HEK293 (cell line): ENCODE data around the gene C9orf153.

Experiments
- EGR2 ChIP-seq: fragments of 450-650 bp; formaldehyde crosslinking; IDR thresholded peaks from 2 replicates; pipeline ENCODE4 v1.5.1; 2016; ENCODE audit warnings: low read depth, missing biosample characterization, missing genetic modification characterization
- GLIS1 ChIP-seq: fragments of 450-650 bp; formaldehyde crosslinking; IDR thresholded peaks from 2 replicates; pipeline ENCODE4 v1.5.1; 2016; ENCODE audit warnings: missing biosample characterization, missing genetic modification characterization
- GLIS2 ChIP-seq: fragments of 450-650 bp; formaldehyde crosslinking; IDR thresholded peaks from 2 replicates; pipeline ENCODE4 v1.5.1; 2016; ENCODE audit warnings: missing biosample characterization, missing genetic modification characterization
- HOXA7 ChIP-seq: sonication (generic); formaldehyde crosslinking; IDR thresholded peaks from 2 replicates; pipeline ENCODE4 v1.8.1; 2022; ENCODE audit warnings: missing genetic modification reagents, borderline replicate concordance
- KLF16 ChIP-seq: fragments of 450-650 bp; formaldehyde crosslinking; IDR thresholded peaks from 2 replicates; pipeline ENCODE4 v1.5.1; 2017; ENCODE audit warnings: missing biosample characterization, missing genetic modification characterization
- MEIS1 ChIP-seq: sonication (generic); formaldehyde crosslinking; IDR thresholded peaks from 2 replicates; pipeline ENCODE4 v1.8.1; 2022; ENCODE audit warnings: missing genetic modification reagents, mild to moderate bottlenecking, borderline replicate concordance
- MZF1 ChIP-seq: fragments of 450-650 bp; formaldehyde crosslinking; IDR thresholded peaks from 2 replicates; pipeline ENCODE4 v1.5.1; 2017; ENCODE audit warnings: missing biosample characterization, missing genetic modification characterization, borderline replicate concordance
- OSR2 ChIP-seq: fragments of 450-650 bp; formaldehyde crosslinking; IDR thresholded peaks from 2 replicates; pipeline ENCODE4 v1.5.1; 2016; ENCODE audit warnings: missing biosample characterization, missing genetic modification characterization
- OVOL3 ChIP-seq: fragments of 450-650 bp; formaldehyde crosslinking; IDR thresholded peaks from 2 replicates; pipeline ENCODE4 v1.5.1; 2016; ENCODE audit warnings: missing biosample characterization, missing genetic modification characterization
- PRDM1 ChIP-seq: fragments of 450-650 bp; formaldehyde crosslinking; IDR thresholded peaks from 2 replicates; pipeline ENCODE4; 2016; ENCODE audit warnings: missing biosample characterization, missing genetic modification characterization
- SP3 ChIP-seq: fragments of 450-650 bp; formaldehyde crosslinking; IDR thresholded peaks from 2 replicates; pipeline ENCODE4 v1.5.1; 2016; ENCODE audit warnings: missing biosample characterization, missing genetic modification characterization
- SP7 ChIP-seq: fragments of 450-650 bp; formaldehyde crosslinking; IDR thresholded peaks from 2 replicates; pipeline ENCODE4 v1.5.1; 2016; ENCODE audit warnings: missing biosample characterization, missing genetic modification characterization
- ZBTB17 ChIP-seq: fragments of 450-650 bp; formaldehyde crosslinking; IDR thresholded peaks from 2 replicates; pipeline ENCODE4 v1.5.1; 2016; ENCODE audit warnings: missing biosample characterization, missing genetic modification characterization
- ZBTB48 ChIP-seq: fragments of 450-650 bp; formaldehyde crosslinking; IDR thresholded peaks from 2 replicates; pipeline ENCODE4 v1.5.1; 2016; ENCODE audit warnings: missing biosample characterization, missing genetic modification characterization
- ZIC2 ChIP-seq: fragments of 450-650 bp; formaldehyde crosslinking; IDR thresholded peaks from 2 replicates; pipeline ENCODE4 v1.5.1; 2016; ENCODE audit warnings: missing biosample characterization, missing genetic modification characterization
- ZNF2 ChIP-seq: fragments of 450-650 bp; formaldehyde crosslinking; IDR thresholded peaks from 2 replicates; pipeline ENCODE4 v1.5.1; 2016; ENCODE audit warnings: missing biosample characterization, missing genetic modification characterization
- ZNF239 ChIP-seq: fragments of 450-650 bp; formaldehyde crosslinking; IDR thresholded peaks from 2 replicates; pipeline ENCODE4 v1.5.1; 2016; ENCODE audit warnings: missing biosample characterization, missing genetic modification characterization
- ZNF248 ChIP-seq: fragments of 450-650 bp; formaldehyde crosslinking; IDR thresholded peaks from 2 replicates; pipeline ENCODE4 v1.5.1; 2017; ENCODE audit warnings: missing biosample characterization, missing genetic modification characterization
- ZNF274 ChIP-seq, 2 experiments: fragments of 200-500 bp in 1 of 2; fragments of 450-650 bp in 1 of 2; sonication (Bioruptor generic) in 1 of 2; formaldehyde crosslinking in 1 of 2; IDR thresholded peaks; 2 replicates each; pipeline versions ENCODE4 v1.5.1 to v1.6.1; 2014 to 2016; ENCODE audit warnings: borderline replicate concordance in 1 of 2, inconsistent platforms in 1 of 2, low read length in 1 of 2, missing biosample characterization in 1 of 2, missing genetic modification characterization in 1 of 2
- ZNF335 ChIP-seq: fragments of 450-650 bp; formaldehyde crosslinking; conservative IDR thresholded peaks from 2 replicates; pipeline ENCODE4 v1.5.1; 2016; ENCODE audit warnings: missing biosample characterization, missing genetic modification characterization
- ZNF350 ChIP-seq: fragments of 450-650 bp; formaldehyde crosslinking; IDR thresholded peaks from 2 replicates; pipeline ENCODE4 v1.5.0; 2017; ENCODE audit warnings: missing biosample characterization, mild to moderate bottlenecking, missing genetic modification characterization
- ZNF354C ChIP-seq: fragments of 450-650 bp; formaldehyde crosslinking; IDR thresholded peaks from 2 replicates; pipeline ENCODE4 v1.5.1; 2016; ENCODE audit warnings: missing biosample characterization, missing genetic modification characterization, low read depth, borderline replicate concordance
- ZNF398 ChIP-seq: fragments of 450-650 bp; formaldehyde crosslinking; IDR thresholded peaks from 2 replicates; pipeline ENCODE4 v1.5.1; 2017; ENCODE audit warnings: missing biosample characterization, missing genetic modification characterization
- ZNF404 ChIP-seq: fragments of 450-650 bp; formaldehyde crosslinking; IDR thresholded peaks from 2 replicates; pipeline ENCODE4 v1.5.1; 2017; ENCODE audit warnings: missing biosample characterization, missing genetic modification characterization
- ZNF416 ChIP-seq: fragments of 450-650 bp; formaldehyde crosslinking; IDR thresholded peaks from 2 replicates; pipeline ENCODE4 v1.5.1; 2016; ENCODE audit warnings: missing biosample characterization, missing genetic modification characterization
- ZNF561 ChIP-seq: fragments of 450-650 bp; IDR thresholded peaks from 2 replicates; pipeline ENCODE4 v1.5.1; 2018; ENCODE audit warnings: missing biosample characterization, missing genetic modification characterization, borderline replicate concordance
- ZNF600 ChIP-seq: fragments of 450-650 bp; formaldehyde crosslinking; IDR thresholded peaks from 2 replicates; pipeline ENCODE4 v1.5.1; 2016; ENCODE audit warnings: missing biosample characterization, missing genetic modification characterization
- ZNF776 ChIP-seq: fragments of 450-650 bp; formaldehyde crosslinking; IDR thresholded peaks from 2 replicates; pipeline ENCODE4 v1.5.0; 2017; ENCODE audit warnings: missing biosample characterization, missing genetic modification characterization, borderline replicate concordance
- ZSCAN5A ChIP-seq: fragments of 450-650 bp; formaldehyde crosslinking; IDR thresholded peaks from 2 replicates; pipeline ENCODE4 v1.5.1; 2016; ENCODE audit warnings: missing biosample characterization, missing genetic modification characterization
- ZXDB ChIP-seq: fragments of 450-650 bp; formaldehyde crosslinking; IDR thresholded peaks from 2 replicates; pipeline ENCODE4 v1.5.1; 2016; ENCODE audit warnings: missing biosample characterization, missing genetic modification characterization
- TF ChIP-seq, protein P1 (sequence below): fragments of 450-650 bp; formaldehyde crosslinking; IDR thresholded peaks from 2 replicates; pipeline ENCODE4 v1.5.1; 2016; ENCODE audit warnings: missing biosample characterization, missing genetic modification characterization
- TF ChIP-seq, protein P2 (sequence below): fragments of 450-650 bp; formaldehyde crosslinking; IDR thresholded peaks from 2 replicates; pipeline ENCODE4 v1.5.1; 2016; ENCODE audit warnings: missing biosample characterization, missing genetic modification characterization

Gene C9orf153

GRCh38 chr9:86281593-86282076 is 22.2 kb upstream of the C9orf153 start (continued):
- TF ChIP-seq SP3 (tag by site-specific recombination) = no peak
- TF ChIP-seq ZIC2 (tag by site-specific recombination) = peak; percentile 74
- TF ChIP-seq ZNF239 (tag by site-specific recombination) = no peak
- TF ChIP-seq PRDM1 (tag by site-specific recombination) = no peak; the same call in 1 of the 2 replicates
- no peak for TF ChIP-seq ZNF2 (tag by site-specific recombination)
- no peak for TF ChIP-seq OVOL3
- TF ChIP-seq ZNF350 (tag by site-specific recombination) = no peak
- peak; percentile 91; the same call in 1 of the 2 replicates for TF ChIP-seq ZXDB
- 0 out of 2 replicates have a peak, but pooled peaks have one; percentile 67 for TF ChIP-seq ZBTB48 (tag by site-specific recombination)
- peak; percentile 92 for TF ChIP-seq ZBTB17 (tag by site-specific recombination)
- no peak for TF ChIP-seq ZNF776 (tag by site-specific recombination)
- no peak for TF ChIP-seq ZNF416
- no peak for TF ChIP-seq ZNF248 (tag by site-specific recombination)
- no peak for TF ChIP-seq ZNF404 (tag by site-specific recombination)
- no peak for TF ChIP-seq OSR2 (tag by site-specific recombination)
- peak; percentile 84; the same call in 1 of the 2 replicates for TF ChIP-seq GLIS1
- 0 out of 2 replicates have a peak, but pooled peaks have one; percentile 30 for TF ChIP-seq SP7 (tag by site-specific recombination)
- no peak for TF ChIP-seq ZNF354C (tag by site-specific recombination)
- no peak for TF ChIP-seq ZNF398 (tag by site-specific recombination)
- 0 out of 2 replicates have a peak, but pooled peaks have one; percentile 14 for TF ChIP-seq ZSCAN5A (tag by site-specific recombination)
- TF ChIP-seq MEIS1 (CRISPR knock-in tag) = no peak
- no peak for TF ChIP-seq ZNF600
- peak; percentile 95; the same call in 1 of the 2 replicates for TF ChIP-seq EGR2 (tag by site-specific recombination)
- TF ChIP-seq ZNF335 (tag by site-specific recombination) = peak; percentile 99
- TF ChIP-seq GLIS2 (tag by site-specific recombination) = peak; percentile 98
- TF ChIP-seq ZNF561 (tag by site-specific recombination) = 0 out of 2 replicates have a peak, but pooled peaks have one; percentile 21
- TF ChIP-seq, protein P1, sequence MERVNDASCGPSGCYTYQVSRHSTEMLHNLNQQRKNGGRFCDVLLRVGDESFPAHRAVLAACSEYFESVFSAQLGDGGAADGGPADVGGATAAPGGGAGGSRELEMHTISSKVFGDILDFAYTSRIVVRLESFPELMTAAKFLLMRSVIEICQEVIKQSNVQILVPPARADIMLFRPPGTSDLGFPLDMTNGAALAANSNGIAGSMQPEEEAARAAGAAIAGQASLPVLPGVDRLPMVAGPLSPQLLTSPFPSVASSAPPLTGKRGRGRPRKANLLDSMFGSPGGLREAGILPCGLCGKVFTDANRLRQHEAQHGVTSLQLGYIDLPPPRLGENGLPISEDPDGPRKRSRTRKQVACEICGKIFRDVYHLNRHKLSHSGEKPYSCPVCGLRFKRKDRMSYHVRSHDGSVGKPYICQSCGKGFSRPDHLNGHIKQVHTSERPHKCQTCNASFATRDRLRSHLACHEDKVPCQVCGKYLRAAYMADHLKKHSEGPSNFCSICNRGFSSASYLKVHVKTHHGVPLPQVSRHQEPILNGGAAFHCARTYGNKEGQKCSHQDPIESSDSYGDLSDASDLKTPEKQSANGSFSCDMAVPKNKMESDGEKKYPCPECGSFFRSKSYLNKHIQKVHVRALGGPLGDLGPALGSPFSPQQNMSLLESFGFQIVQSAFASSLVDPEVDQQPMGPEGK (tag by site-specific recombination) = peak; percentile 98; the same call in 1 of the 2 replicates
- TF ChIP-seq HOXA7 (CRISPR knock-in tag) = no peak
- TF ChIP-seq, protein P2, sequence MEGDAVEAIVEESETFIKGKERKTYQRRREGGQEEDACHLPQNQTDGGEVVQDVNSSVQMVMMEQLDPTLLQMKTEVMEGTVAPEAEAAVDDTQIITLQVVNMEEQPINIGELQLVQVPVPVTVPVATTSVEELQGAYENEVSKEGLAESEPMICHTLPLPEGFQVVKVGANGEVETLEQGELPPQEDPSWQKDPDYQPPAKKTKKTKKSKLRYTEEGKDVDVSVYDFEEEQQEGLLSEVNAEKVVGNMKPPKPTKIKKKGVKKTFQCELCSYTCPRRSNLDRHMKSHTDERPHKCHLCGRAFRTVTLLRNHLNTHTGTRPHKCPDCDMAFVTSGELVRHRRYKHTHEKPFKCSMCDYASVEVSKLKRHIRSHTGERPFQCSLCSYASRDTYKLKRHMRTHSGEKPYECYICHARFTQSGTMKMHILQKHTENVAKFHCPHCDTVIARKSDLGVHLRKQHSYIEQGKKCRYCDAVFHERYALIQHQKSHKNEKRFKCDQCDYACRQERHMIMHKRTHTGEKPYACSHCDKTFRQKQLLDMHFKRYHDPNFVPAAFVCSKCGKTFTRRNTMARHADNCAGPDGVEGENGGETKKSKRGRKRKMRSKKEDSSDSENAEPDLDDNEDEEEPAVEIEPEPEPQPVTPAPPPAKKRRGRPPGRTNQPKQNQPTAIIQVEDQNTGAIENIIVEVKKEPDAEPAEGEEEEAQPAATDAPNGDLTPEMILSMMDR = 0 out of 2 replicates have a peak, but pooled peaks have one; percentile 23
- no peak for TF ChIP-seq KLF16
- no peak for TF ChIP-seq MZF1 (tag by site-specific recombination)
- no peak for TF ChIP-seq ZNF274 (IDR thresholded peaks at IDR 0.05; ENCODE audit: low read length)
- TF ChIP-seq ZNF274 (tag by site-specific recombination; IDR thresholded peaks at IDR 0.05; ENCODE audit: borderline replicate concordance) = no peak
